Hematopoietic multipotent progenitor cell (in vitro differentiated cells): ENCODE measurements around the gene WDR4. TPM values are rescaled to one million over a fixed set of nuclear protein-coding genes. Genes with fewer than 3 reads are reported as not detected.
A peak's percentile ranks its signal among the peaks of the same experiment; 100 is the strongest.
"Not testable (repeated sequence)": the region's sequence is repeated elsewhere in the genome, so short reads cannot be mapped to it uniquely, and the experiment has no call there.

Source experiments
- DNase-seq, 3 donors: peaks; one replicate each; pipeline ENCODE4 v3.0.0-alpha.2; 2011 to 2015; ENCODE audit warnings: low read depth in 2 of 3, low spot score in 2 of 3
- total RNA-seq: library from RNA; depleted of rRNA; stranded (reverse); fragments of >200 nt; gene quantifications from one replicate; pipeline ENCODE4 v1.2.3, GENCODE V29; 2012

The WDR4 gene
- total RNA-seq, 1 donor: 31.2 TPM

DNA sequence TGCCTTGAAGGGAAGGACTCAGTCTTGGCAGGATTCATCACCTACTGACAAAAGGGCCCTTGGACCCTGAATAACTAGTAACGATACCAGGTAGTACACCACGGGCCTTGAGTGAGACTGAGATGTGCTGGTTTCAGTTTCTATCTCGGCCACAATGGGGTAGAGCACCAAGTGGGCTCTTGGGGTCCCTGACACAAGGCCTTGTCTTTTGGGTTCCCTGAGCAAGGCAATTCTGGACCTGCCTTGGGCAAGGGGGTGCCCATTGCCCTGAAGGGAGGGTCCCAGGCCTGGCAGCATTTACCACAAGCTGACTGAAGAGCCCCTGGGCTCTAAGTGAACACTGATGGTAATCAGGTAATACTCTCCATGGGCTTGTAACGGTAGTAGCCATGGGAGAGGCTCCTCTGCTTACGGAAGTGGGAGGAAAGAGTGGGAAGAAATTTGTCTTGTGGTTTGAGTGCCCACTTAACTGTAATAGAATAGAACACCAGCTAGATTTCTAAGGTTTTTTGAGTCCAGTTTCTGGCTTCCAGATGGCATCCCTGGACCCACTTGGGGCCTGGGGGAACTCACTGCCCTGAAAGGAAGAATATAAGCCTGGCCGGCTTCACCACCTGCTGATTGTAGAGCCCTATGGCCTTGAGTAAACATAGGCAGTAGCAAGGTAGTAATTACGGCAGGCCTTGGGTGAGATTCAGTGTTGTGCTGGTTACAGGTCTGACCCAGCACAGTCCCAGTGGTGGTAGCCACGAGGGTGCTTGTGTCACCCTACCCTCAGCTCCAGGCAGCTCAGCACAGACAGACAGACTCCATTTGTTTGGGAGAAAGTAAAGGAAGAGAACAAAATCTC is 58.5 kb downstream of the WDR4 start:
- no peak for DNase-seq

GRCh38 chr21:42819861-42820615 is 59.3 kb downstream of the WDR4 start:
- DNase-seq: no peak

GRCh38 chr21:42818328-42818749 is 61.0 kb downstream of the WDR4 start:
- peak; percentile 32 to 69 (median 53) for DNase-seq

- no peak for DNase-seq
Observed at GRCh38 chr21:42815217-42815616, 64.1 kb downstream of the WDR4 start.

DNA sequence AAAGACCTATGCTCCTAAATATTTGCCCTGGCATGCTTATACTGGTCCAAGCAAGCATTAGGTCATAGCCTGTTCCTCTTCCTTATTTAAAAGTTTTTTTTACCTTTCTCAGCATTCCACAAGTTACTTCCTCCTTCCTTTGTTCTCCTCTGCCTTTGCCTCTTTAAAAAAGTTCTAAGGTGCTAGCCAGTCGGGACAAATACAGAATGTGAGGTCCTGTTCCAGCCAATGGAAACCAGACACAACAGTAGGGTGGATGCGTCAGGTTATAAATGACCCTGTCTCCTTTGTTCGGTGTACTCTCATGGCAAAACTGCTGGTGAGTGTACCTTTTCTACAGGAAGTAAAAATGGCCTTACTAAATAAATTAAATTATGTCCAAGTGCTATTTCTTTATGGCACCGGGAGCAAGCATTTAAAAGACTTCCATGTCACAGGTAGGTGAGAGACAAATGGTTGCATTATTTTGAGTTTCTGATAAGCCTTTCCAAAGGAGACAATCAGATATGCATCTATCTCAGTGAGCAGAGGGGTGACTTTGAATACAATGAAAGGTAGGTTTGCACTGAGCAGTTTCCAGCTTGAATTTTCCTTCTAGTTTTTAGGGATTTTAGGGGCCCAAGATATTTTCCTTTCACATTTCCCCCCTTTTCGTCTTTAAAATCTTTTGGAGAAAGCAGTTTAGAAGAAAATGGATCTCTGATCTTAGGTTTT is 66.7 kb downstream of the WDR4 start:
- DNase-seq: not testable (repeated sequence)

GRCh38 chr21:42811960-42812359 is 67.4 kb downstream of the WDR4 start:
- DNase-seq: no peak

DNA sequence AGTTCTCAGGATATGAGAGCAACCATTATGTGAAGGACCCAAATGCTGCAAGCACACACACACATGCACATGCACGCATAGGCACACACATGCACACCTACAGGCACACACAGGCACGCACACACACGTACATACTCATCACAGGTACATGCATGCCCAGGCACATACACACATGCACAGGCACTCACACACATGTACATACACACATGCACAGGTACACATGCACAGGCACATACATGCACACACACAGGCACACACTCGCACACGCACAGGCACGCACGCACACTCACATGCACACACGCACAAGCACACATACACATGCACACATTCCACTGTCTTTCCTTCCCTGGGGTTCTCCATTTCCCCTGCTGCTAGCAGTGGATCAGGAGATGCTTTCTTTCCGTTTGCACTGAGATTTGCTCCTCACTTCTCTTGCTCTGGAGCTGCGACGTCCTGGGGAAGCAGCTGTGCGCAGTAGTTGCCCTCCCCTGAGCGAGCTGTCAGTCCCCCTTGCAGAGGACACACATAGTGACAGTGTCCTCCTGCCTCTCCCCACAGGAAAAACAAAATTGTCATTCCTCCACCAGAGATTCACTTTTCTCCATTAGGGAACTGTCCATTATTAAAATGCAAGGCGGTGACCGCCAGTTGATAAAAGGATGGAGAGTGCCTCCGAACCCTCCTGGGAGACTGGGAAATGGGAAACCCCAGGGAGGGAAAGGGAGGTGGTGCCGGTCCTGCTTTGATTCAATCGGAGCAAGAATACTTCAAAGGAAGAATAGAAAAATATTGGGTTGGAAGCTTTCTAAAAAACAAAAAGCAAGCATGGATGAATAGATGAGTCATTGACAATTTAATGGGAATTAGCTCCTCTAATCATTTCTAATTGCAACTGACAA is 69.5 kb downstream of the WDR4 start:
- no peak for DNase-seq

DNA sequence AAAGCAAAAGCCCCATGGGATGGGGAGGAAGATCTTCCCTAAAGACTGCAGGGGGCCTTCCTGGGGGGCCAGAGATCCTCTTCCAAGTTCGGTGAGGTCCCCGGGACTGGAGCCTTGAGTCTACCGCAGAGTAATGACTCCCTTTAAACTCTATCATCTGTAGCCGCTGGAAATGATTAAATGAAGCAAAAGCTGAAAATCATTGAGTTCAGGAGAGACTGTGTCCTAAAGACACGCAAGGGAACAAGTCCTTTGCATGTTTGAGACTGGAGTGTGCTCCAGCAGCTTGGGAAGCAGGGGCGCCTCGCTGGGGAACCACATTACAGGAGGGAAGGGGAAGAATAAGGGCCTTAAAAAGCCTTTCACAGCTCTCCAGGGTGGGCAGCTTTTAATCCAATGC is 70.2 kb downstream of the WDR4 start:
- no peak for DNase-seq

- peak in 1 of 3 donors; percentile 46 for DNase-seq
Observed at GRCh38 chr21:42807938-42808613, 71.3 kb downstream of the WDR4 start.

DNA sequence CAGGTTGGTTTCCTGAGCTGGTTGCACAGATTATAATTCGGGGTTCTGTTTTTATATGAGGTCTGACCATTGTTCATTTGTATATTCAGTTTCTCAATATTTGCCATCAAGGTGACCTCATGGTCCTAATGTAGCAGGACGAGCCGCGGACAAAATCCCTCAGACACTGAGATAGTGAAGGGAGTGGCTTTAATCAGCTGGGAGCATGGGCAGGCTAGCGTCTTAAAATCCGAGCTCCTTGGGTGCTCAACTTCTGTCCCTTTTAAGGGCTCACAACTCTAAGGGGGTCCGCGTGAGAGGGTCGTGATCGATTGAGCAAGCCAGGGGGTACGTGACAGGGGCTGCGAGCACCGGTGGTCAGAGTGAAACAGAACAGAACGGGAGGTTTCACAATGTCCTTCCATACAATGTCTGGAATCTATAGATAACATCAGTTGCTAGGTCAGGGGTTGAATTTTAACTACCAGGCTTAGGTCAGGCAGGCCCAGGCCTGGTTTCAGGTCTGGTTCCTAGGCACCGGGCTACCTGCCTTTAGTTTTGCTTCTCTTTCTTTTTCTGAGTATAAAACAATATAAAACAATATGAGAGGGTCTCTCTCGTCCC is 71.9 kb downstream of the WDR4 start:
- not testable (repeated sequence) for DNase-seq

DNA sequence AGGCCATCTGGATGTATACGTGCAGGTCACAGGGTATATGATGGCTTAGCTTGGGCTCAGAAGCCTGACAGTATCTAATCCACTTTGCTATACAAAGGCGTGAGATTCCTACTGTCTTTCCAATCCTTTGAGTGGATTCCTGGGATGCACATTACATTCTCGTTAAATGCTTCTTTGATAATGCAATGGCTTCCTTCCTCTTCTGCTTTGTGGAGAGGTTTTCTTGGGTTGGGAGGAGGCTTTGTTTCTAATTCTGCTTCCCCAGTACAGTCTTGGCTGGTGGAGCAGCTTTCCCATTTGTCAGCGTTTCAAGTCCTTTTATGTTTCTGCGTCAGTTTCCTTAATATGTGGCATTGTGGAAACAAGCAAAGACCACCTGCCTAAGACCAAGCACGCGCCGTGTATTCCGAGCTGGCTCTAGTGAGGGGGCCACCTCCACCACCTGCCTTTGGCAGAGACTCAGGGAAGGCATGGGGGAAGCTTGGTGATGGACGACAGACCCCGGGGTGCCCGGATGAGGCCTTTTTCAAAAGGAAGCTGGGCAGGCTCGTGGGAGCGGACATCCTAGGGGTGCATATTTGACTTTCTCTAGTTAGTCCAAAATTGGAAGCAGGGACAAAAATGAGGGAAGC is 72.7 kb downstream of the WDR4 start:
- no peak for DNase-seq

GRCh38 chr21:42801616-42802015 is 77.7 kb downstream of the WDR4 start:
- not testable (repeated sequence) for DNase-seq

GRCh38 chr21:42799948-42800347 is 79.4 kb downstream of the WDR4 start:
- peak in 2 of 3 donors; percentile 24 to 48 for DNase-seq

GRCh38 chr21:42799516-42799915 is 79.8 kb downstream of the WDR4 start:
- no peak for DNase-seq

Other genes with a start within 250 kb of the WDR4 start
- 0.27 TPM for gene PDE9A, start 225.9 kb downstream of the WDR4 start, total RNA-seq
- gene NDUFV3, start 13.8 kb upstream of the WDR4 start, total RNA-seq: 29.9 TPM
- under 0.01 TPM for gene ERVH48-1, start 46.1 kb upstream of the WDR4 start, total RNA-seq
- gene PKNOX1, start 95.0 kb upstream of the WDR4 start, total RNA-seq: 13.7 TPM
- 0.81 TPM for gene CBS, start 196.3 kb upstream of the WDR4 start, total RNA-seq
- gene U2AF1, start 228.0 kb upstream of the WDR4 start, total RNA-seq: 23.7 TPM